ENCODE data around the gene RORC. TPM values are rescaled to one million over a fixed set of nuclear protein-coding genes. Genes with fewer than 3 reads are reported as not detected.

The RORC gene
- total RNA-seq, 1 donor from 2014 or later: 13.7 TPM

DNA sequence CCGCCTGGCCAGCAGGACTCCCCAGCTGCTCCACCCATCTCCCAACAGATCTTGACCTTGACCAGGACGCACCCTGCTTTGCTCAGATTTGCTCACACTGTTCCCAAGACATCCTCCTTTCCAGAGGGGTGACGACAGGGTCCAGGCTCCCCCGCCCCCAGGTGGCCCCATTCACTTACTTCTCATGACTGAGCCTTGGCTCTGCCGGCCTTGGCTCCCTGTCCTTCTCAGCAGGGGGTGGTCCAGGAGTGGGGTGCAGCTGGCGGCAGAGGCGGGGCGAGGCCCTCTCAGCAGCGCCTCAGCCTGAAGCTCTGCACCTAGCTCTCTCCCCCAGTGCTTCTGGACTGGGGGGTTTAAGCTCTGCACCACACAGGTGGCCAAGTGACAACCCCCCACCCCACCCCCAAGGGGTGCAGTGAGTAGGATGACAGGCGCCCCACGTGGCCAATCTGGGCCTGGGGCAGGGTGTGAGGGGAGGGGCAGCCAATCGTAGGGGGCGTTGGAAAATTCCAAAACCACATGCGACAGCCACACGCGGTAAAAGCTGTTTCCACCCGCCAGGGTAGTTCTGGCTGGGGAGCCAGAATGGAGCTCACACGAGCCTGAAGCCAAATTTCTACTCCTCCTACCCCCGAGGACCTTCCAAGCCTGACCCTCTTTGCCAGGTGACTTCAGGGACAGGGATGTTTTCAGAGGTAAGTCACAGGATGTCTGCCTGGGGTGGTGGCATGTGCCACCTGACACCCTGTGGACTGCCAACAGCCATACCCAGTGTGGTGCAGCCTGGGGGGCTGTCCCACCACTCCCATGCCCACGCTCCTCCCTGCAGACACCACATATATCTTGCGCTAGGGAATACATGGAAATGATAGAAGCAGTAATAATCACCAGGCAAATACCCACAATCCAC lies 5.6 kb downstream of the RORC start:
- DNase-seq: peak; percentile 32

DNA sequence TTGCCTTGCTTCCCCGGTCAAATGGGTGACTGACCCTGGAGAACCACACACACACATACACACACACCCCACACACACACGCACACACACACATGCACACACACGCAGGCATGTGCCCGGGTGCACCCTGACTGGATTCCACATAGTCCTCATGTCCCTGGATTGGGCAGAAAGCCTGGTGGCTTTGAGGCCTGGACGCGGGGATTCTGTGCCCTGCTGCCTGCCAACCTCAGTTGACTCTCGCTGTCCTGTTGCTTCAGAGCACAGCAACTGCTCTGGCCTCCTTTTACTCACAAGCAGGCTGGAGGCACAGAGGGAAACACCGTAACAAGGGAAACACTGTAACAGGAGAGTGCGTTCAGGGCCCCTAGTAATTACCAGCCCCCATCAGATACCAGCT lies 6.4 kb downstream of the RORC start:
- DNase-seq: peak; percentile 67

DNA sequence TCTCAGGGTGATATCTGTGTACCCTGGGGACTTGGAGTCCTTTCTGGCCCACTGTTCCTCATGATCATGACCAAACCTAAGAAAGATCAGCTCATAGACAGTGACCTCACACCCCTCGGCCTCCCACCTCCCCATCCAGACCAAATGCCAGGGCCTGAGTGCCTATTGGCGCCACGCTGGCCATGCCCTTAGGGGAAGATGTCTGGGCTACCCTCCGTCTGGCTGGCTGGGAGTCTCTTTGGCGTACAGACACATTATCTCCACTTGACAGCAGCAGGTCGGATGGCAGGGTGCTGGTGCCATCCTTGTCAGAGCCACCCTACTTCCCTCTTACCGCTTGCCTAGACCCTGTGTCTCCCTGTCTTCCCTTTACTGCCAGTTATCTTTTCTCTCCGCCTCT lies 8.4 kb downstream of the RORC start:
- DNase-seq: no peak

DNA sequence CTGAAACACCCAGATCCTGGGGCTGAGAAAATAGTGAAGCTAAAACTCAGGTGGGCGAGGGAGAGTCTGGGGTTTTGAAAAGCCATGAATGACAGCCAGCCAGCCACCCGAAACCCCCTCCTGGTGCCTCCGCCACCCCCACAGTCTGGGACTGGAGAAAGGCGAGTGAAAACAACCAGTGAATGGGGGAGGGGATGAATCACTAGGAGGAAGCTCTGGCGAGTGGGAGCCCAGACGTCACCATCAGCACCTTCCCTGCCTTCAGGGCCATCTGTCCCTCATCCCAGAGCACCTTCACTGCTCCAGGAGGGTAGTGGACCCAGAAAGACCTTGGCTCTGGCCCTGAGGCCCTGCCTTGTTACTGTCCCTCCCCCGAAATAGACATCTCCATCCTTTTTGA lies 9.2 kb downstream of the RORC start:
- no peak for DNase-seq

DNA sequence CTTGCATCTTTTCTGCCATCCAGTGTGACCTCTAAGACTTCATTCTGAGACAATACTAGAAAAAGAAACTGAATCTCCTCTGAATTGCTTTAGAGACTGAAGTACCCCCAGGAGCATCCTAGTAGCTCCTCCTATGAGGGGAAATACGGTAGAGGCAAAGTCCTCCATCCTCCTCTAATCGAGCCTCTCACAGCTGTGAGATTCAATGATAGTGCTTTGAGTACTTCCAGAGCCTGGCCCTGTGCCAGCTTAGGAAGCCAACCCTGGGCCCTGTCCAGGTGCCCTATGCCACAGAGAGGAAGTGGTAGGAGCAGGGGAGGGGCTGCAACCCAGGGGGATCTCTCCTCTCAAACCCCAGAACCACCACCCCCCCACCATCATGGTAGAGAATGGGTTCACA lies 10.7 kb downstream of the RORC start:
- no peak for DNase-seq

DNA sequence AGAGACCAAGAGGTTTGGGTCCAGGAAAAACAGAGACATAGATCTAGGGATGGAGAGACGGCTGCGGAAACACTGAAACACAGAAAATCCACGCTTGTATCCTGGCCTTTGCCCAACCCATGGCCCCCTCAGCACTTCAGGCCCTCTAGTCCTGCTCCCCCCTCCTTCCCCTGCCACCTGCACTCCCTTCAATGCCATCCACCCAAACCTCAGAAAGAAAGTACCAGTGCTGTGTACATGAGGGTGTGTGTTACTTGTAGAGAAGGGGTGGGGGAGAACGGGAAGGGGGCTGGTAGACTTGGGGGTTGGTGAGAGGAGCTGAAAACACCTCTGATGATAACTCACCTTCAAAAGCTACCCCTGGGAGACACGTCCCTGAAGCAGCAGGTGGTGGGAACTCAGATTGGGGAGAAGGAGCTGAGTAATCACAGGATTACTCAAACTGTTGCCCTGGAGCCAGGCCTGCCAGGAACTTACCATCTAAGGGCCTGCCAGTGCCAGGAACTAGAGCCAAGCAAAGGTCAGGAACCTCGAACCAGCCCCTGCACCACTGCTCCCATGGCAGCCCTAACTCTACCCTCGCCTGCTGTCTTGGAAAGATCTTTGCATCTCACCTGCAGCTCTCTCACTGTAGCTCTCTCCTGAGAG lies 11.5 kb downstream of the RORC start:
- DNase-seq: no peak

DNA sequence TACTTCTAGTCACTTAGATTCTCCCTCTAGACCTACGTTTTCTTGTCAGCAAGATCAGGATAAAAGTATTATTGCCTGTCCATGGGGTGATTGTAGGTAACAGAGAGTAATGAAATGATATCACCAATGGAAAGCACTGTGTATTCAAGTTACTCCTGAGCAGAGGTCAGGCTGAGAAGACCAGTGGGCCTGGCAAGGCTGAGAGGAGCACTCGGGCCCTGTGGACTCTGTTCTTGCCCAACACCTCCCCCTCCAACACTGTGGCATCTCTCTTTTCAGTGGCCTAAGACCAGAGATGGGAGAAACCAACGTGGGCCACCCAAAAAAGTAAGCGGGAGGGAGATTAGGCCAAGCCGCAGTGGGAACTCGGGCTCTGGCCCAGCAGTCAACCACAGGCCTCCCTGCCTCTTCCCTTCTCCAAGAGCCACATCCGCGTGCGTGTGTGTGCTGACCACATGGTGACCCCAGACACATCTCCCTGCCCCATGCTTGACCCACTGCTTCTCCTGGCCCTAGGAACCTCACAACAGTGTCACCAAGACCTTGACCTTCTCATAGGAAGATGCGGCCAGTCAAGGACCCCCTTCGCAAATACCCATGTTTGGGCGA lies 12.3 kb downstream of the RORC start:
- DNase-seq: no peak

DNA sequence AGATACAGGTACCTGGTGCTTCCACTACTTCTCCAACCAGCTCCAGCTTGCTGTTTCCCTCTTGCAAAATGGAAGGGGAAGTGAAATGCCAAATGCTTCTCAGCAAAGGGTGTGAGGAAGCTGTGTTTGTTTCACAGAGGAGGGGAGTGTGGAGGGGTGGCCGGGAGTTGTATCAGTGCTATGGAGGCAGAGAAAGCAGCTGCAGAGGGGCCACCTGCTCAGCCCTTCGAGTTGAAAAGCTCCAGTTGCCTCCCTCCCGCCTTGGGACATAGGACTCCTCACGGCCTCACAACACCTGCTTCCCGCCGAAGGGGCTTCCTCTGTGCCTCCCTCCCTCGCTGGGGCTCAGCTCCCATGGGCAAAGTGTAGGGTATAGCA lies 14.3 kb downstream of the RORC start:
- peak; percentile 82 for DNase-seq

DNA sequence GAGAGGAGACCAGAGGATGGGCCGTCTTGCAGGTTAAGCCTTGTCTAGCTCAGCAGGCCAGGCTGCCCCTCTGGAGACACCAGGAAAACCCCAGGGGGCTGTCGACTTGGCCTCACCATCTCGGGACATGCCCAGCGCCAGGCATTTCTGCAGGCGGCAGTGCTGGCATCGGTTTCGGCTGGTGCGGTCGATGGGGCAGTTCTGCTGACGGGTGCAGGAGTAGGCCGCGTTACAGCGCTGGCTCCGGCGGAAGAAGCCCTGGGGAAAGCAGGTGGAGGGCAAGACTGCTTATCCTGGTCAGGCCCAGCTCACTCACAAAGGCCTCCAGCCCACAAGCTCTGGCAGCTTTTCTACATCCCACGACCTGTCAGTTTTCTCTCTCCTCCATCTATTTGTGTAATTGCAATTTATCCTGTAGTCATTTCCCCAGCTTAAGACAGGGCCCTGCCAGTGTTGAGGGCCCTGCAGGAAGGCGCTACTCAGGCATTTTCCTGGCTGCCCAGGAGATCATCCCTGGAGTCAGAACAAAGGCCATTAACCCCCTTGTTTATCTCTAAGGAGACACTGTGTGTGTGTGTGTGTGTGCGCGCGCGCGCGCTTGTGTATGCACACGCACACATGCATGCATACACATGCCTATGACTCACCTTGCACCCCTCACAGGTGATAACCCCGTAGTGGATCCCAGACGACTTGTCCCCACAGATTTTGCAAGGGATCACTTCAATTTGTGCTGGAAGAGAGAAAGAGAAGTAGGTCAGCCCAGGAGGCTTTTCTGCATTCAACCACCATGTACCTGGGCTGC lies 14.9 kb downstream of the RORC start:
- no peak for DNase-seq

DNA sequence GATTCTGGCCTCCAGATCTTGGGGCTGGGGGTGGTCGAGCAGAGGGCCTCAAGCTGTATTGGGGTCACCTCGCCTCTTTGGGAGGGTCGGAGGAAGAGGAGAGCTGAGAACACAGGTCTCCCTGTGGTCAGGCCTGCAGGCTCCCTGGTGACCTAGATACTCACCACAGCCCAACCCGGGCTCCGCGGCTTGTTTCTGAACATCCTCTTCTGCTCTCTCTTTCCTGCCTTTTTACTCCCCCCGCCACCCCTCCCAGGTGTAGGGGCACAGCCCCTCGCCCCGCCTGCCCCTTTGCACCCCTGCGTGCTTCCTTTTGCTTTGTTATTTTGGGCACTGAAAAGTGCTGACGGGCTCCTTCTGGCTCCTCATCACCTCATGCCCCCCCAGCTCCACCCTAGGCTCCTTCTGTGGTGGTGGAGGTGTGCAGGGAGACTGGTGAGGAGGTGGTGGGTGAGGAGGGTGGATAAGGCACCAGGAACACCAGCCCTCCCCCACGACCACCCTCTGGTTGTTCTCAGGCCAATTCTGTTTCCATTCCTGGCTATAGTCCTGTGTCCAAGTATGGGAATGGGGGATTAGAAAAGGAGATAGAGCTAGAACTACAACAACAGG lies 15.8 kb downstream of the RORC start:
- no peak for DNase-seq

DNA sequence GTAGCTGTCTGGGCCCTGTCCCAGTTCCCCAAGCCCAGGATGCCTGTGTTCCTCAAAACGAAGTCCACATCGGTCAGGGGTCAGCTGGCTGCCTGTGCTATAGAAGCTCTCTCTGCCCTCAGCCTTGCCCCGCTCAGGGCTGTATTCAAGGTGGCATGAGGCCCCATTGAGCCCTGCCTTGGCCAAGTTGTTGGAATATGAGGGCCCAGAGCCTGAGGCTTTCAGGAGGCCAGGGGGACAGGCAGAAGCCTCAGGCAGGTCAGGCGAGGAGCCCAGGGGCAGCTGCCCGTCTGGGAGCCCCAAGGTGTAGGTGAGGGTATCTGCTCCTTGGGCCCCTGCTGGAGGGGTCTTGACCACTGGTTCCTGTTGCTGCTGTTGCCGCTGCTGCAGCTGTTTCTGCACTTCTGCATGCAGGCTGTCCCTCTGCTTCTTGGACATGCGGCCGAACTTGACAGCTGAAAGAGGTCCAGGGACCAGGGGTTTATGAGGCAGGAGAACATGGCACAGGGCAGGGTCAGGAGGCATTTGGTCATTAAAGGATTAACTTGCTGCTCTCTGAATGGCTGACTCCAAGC lies 16.5 kb downstream of the RORC start:
- no peak for DNase-seq

DNA sequence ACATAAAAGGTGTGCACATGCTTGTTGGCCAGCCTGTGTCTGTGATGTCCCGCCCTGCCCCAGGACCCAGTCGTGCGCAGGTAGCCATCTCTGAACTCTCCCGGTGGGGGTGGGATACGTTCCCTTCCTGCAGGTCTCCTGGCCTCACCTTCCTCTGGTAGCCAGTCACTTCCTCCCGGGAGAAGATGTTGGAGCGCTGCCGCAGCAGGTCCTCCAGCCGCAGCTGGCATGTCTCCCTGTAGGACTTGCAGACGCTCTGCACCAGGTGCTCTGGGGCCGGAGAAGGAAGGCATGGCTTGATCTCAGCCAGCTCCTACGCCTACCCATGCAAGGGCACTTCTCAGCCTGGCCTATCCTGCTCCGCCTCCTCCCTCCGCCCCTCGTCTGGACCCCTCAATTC lies 17.2 kb downstream of the RORC start:
- no peak for DNase-seq

DNA sequence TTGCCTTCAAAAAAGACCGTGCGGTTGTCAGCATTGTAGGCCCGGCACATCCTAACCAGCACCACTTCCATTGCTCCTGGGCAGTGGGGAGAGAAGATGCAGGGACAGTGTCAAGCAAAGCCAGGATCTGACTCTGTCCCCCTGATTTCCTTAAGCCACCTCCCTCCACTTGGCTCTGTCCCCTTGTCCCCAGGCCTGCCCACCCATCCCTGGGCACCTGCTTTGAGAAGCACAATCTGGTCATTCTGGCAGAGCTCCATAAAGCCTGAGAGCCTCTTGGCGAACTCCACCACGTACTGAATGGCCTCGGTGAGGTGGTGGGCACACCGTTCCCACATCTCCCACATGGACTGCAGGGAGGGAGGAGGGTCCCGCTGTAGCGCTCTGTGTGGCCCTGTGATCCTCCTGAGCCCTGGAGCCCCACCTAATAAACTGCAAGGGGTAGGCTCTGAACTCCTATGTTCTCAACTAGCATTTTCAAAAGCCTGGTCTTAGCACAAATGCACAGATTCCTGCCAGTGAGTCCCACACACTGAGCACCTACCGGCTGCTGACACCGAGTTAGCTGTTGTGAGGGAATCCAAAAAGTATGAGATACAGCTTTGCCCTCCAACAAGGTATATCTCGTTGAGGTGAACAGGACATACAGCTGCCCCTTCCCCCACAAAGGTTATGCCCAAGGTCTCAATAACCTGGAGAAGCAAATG lies 18.2 kb downstream of the RORC start:
- DNase-seq: no peak

DNA sequence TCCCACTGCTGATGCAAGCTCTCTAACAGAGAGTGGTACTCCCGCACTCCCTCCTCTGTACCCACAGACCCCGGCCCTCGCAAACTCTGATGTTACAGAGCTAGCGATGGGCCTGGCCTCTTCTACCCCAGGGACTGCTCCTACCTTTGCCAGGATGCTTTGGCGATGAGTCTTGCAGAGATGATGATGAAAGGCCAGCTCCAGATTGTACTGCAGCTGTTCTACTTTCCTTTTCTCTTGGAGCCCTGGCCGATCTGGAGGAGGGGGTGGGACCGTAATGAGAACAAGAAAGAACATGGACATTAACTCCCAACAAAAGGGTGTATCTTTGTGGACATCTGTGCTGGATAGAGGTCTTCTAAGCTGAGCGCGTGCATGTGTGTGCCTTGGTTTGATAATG lies 20.4 kb downstream of the RORC start:
- peak; percentile 26 for DNase-seq

DNA sequence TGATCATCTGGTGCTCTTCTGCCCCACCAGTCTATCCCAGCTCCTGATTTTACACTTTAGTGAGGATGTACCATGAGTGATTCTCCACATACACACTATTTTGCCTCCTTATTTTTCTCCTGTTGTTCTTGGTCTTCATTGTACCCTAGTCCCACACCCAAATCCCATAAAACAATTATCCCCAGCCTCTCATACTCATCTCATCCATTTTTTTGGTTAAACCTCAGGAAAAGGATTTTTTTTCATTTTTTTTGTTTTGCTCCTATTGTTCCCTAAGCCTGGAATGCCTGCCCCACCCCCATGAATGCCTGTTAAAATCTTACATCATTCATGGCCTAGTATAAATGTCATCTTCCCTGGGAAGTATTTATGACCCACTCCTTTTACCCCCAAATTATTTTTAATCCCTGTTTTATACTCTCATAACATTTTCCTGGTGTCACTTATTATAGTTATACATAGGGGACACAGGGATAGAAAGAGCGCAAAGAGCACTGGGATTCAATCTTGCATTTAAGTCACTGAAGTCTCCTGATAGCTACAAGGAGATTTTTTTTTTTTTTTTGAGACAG lies 21.5 kb downstream of the RORC start:
- no peak for DNase-seq

DNA sequence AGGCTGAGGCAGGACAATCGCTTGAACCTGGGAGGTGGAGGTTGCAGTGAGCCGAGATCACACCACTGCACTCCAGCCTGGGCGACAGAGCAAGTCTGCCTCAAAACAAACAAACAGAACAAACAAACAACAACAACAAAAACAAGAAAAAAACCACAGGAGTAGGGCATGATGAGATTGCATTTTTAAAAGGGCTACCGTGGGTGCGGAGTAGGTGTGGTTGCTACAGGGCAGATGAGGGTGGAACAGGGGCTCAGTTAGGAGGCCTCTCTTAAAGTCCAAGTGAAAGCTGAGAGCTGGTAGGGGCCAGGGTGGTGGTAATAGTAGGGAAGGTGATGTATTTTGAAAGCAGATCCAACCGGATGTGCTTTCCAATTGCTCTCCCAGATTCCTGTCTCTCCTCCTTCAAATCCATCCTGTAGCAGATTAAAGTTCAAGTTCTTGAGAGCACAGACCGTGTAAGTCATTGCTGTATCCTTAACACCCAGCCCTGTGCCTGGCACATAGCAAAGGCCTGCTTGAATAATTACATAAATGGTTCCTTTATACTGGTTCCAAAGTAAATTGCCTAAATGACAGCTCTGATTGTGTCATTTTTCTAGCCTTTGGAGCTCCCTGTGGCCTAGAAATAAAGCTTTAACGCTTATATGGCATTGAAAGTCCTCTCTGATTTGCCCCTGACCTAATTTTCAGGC lies 22.2 kb downstream of the RORC start:
- DNase-seq: no peak

DNA sequence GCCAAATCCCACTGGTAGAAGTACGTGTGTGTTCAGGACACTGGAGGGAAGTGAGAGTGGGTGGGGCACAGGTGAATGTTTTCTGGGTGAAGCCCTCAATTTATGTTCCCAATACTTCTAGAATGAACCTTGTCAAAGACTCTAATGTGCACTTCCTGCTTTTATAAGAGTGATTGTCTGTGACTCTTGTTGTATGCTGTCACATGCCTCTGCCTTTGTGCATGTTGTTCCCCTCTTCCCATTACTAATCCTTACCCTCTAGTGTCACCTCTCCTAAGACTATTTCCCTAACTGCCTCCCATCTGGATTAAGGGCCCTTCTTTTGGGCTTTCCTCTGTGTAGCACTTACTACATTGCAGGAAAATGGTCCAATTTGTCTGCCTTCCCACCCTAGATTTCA lies 23.8 kb downstream of the RORC start:
- DNase-seq: no peak

DNA sequence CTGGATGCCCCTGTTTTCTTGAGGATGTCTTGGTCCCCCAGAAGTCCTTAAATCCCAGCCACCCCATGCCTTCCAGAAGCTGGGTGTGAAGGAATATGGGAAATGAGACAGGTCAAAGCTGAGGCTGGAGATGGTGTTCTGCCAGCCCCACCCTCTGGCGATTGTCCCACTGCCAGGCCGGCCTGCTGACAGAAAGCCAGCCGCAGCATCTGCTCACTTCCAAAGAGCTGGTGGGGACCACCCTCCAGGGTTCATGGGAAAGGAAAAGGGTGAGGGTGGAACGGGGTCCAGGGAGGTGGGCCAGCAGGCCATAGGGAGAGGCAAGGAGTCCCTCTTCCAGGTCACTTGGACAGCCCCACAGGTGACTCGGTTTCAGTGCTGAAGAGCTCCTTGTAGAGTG lies 24.5 kb downstream of the RORC start:
- peak; percentile 22 for DNase-seq

DNA sequence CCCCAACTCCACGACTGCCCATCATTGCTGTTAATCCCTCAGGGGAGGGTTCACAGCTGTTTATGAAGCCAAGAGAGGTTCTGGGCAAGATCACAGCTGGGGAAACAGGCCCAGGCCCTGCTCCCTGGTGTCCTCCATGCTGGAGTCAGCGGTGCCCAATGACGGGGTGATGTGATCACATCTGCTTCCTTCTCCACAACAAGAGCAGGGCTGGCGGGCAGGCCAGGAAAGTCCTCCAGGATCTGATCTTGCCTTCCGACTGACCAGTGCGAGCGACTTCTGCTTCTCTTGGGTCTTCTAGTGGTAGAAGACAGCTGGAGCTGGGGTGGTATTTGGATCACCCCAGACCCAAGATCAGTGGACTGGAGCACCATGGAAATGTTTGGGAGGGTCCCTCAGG lies 25.4 kb downstream of the RORC start:
- no peak for DNase-seq
